ENCODE data around the gene C3orf22.

C3orf22 gene

DNA sequence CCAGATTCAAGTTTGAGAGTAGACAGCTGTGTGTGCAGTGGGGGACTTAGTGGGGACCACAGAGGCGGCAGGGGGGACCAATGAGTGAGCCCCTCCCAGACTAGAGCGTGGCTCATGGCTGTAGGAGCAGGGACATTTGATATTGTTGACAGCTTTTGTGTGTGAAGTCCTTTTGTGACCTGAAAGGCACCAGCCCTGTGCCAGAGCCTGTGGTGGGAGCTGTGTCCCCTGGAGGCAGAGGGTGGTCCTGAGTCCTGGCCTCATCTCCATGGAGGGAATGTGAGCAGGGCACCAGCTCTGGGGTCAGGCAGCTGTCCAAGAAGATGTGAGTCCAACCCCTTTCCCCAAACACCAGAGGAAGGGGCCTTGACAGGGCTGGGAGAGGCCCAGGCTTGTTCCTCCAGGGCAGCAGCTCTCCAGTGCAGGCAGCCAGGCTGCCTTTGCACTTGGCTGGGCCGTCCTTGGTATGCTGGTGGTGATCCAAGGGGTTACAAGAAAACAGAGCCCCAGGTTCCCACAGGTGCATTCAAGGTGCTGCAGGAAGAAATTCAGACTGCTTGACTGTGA lies 10.1 kb upstream of the C3orf22 start (continued):
- TF ChIP-seq, protein P1, sequence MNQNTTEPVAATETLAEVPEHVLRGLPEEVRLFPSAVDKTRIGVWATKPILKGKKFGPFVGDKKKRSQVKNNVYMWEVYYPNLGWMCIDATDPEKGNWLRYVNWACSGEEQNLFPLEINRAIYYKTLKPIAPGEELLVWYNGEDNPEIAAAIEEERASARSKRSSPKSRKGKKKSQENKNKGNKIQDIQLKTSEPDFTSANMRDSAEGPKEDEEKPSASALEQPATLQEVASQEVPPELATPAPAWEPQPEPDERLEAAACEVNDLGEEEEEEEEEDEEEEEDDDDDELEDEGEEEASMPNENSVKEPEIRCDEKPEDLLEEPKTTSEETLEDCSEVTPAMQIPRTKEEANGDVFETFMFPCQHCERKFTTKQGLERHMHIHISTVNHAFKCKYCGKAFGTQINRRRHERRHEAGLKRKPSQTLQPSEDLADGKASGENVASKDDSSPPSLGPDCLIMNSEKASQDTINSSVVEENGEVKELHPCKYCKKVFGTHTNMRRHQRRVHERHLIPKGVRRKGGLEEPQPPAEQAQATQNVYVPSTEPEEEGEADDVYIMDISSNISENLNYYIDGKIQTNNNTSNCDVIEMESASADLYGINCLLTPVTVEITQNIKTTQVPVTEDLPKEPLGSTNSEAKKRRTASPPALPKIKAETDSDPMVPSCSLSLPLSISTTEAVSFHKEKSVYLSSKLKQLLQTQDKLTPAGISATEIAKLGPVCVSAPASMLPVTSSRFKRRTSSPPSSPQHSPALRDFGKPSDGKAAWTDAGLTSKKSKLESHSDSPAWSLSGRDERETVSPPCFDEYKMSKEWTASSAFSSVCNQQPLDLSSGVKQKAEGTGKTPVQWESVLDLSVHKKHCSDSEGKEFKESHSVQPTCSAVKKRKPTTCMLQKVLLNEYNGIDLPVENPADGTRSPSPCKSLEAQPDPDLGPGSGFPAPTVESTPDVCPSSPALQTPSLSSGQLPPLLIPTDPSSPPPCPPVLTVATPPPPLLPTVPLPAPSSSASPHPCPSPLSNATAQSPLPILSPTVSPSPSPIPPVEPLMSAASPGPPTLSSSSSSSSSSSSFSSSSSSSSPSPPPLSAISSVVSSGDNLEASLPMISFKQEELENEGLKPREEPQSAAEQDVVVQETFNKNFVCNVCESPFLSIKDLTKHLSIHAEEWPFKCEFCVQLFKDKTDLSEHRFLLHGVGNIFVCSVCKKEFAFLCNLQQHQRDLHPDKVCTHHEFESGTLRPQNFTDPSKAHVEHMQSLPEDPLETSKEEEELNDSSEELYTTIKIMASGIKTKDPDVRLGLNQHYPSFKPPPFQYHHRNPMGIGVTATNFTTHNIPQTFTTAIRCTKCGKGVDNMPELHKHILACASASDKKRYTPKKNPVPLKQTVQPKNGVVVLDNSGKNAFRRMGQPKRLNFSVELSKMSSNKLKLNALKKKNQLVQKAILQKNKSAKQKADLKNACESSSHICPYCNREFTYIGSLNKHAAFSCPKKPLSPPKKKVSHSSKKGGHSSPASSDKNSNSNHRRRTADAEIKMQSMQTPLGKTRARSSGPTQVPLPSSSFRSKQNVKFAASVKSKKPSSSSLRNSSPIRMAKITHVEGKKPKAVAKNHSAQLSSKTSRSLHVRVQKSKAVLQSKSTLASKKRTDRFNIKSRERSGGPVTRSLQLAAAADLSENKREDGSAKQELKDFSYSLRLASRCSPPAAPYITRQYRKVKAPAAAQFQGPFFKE (tag by site-specific recombination; IDR thresholded peaks at IDR 0.05; ENCODE audit: borderline replicate concordance), result no peak
- TF ChIP-seq, protein P2, sequence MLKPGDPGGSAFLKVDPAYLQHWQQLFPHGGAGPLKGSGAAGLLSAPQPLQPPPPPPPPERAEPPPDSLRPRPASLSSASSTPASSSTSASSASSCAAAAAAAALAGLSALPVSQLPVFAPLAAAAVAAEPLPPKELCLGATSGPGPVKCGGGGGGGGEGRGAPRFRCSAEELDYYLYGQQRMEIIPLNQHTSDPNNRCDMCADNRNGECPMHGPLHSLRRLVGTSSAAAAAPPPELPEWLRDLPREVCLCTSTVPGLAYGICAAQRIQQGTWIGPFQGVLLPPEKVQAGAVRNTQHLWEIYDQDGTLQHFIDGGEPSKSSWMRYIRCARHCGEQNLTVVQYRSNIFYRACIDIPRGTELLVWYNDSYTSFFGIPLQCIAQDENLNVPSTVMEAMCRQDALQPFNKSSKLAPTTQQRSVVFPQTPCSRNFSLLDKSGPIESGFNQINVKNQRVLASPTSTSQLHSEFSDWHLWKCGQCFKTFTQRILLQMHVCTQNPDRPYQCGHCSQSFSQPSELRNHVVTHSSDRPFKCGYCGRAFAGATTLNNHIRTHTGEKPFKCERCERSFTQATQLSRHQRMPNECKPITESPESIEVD (tag by site-specific recombination; IDR thresholded peaks at IDR 0.05), result no peak
- TF ChIP-seq, protein P3, sequence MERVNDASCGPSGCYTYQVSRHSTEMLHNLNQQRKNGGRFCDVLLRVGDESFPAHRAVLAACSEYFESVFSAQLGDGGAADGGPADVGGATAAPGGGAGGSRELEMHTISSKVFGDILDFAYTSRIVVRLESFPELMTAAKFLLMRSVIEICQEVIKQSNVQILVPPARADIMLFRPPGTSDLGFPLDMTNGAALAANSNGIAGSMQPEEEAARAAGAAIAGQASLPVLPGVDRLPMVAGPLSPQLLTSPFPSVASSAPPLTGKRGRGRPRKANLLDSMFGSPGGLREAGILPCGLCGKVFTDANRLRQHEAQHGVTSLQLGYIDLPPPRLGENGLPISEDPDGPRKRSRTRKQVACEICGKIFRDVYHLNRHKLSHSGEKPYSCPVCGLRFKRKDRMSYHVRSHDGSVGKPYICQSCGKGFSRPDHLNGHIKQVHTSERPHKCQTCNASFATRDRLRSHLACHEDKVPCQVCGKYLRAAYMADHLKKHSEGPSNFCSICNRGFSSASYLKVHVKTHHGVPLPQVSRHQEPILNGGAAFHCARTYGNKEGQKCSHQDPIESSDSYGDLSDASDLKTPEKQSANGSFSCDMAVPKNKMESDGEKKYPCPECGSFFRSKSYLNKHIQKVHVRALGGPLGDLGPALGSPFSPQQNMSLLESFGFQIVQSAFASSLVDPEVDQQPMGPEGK (tag by site-specific recombination; IDR thresholded peaks at IDR 0.05), result no peak
- TF ChIP-seq, protein P4, sequence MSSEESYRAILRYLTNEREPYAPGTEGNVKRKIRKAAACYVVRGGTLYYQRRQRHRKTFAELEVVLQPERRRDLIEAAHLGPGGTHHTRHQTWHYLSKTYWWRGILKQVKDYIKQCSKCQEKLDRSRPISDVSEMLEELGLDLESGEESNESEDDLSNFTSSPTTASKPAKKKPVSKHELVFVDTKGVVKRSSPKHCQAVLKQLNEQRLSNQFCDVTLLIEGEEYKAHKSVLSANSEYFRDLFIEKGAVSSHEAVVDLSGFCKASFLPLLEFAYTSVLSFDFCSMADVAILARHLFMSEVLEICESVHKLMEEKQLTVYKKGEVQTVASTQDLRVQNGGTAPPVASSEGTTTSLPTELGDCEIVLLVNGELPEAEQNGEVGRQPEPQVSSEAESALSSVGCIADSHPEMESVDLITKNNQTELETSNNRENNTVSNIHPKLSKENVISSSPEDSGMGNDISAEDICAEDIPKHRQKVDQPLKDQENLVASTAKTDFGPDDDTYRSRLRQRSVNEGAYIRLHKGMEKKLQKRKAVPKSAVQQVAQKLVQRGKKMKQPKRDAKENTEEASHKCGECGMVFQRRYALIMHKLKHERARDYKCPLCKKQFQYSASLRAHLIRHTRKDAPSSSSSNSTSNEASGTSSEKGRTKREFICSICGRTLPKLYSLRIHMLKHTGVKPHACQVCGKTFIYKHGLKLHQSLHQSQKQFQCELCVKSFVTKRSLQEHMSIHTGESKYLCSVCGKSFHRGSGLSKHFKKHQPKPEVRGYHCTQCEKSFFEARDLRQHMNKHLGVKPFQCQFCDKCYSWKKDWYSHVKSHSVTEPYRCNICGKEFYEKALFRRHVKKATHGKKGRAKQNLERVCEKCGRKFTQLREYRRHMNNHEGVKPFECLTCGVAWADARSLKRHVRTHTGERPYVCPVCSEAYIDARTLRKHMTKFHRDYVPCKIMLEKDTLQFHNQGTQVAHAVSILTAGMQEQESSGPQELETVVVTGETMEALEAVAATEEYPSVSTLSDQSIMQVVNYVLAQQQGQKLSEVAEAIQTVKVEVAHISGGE (tag by site-specific recombination; conservative IDR thresholded peaks at IDR 0.05; ENCODE audit: low read depth), result no peak
- TF ChIP-seq MYNN (tag by site-specific recombination; IDR thresholded peaks at IDR 0.05; ENCODE audit: borderline replicate concordance) (no peak), ZNF138 (tag by site-specific recombination; IDR thresholded peaks at IDR 0.05; ENCODE audit: borderline replicate concordance) (no peak)
- TF ChIP-seq, protein P5, sequence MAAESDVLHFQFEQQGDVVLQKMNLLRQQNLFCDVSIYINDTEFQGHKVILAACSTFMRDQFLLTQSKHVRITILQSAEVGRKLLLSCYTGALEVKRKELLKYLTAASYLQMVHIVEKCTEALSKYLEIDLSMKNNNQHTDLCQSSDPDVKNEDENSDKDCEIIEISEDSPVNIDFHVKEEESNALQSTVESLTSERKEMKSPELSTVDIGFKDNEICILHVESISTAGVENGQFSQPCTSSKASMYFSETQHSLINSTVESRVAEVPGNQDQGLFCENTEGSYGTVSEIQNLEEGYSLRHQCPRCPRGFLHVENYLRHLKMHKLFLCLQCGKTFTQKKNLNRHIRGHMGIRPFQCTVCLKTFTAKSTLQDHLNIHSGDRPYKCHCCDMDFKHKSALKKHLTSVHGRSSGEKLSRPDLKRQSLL (tag by site-specific recombination; IDR thresholded peaks at IDR 0.05), result no peak

DNA sequence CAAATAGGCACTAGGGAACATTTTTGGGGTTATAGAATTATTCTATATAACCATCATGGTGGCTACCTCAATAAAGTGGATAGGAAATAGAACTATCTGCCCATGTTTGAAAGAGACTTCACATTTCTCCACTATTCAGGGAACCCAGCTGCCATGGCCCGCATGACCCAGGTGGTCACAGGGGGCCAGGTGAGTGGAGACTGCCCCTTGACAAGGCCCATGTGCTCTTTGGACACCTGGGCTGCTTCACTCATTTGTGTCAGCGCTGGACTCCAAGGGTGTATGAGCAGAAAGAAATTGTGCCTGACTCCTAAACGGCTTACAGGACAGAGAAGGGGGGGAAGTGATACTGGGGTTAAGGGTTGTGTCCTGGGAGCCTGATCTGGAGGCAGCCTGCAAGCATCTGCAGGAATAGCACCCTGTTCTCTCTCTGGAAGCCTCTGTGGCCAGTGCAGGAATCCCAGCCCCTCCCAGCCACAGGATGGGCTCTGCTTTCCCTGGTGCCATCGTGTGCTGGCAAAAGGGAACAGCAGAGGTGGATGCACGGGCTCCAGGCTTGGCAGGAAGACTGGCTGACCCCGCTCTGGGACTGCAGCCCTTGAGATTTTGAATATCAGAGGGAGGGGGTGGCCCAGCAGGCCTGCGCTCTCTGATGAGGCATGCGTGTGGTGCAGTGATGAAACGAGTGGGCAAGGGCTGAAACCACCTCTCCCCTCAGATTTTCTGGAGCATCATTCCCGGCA lies 9.1 kb upstream of the C3orf22 start:
- Histone ChIP-seq H3K4me3 (ENCODE audit: low read depth, low read length) (no peak overlapping the region), H3K27ac (ENCODE audit: extremely low read depth, low read depth, low read length) (no peak overlapping the region), H3K4me1 (ENCODE audit: control insufficient read depth, insufficient read depth, low read length) (no peaks in the 10 kb centered on the region), H3K36me3 (ENCODE audit: control insufficient read depth in 2 of 2, insufficient read depth in 1 of 2, low read length in 2 of 2) (no peaks in the 10 kb centered on the region), H3K9me3 (ENCODE audit: control insufficient read depth, insufficient read depth, low read depth, low read length) (no peaks in the 10 kb centered on the region)
- POLR2A ChIA-PET, result no interaction called here
- CTCF ChIA-PET, result no interaction called here
- TF ChIP-seq ZNF19 (tag by site-specific recombination; IDR thresholded peaks at IDR 0.05; ENCODE audit: low read depth) (no peak), IKZF3 (tag by site-specific recombination; IDR thresholded peaks at IDR 0.05) (no peak), OVOL3 (tag by site-specific recombination; IDR thresholded peaks at IDR 0.05) (no peak), ZNF600 (tag by site-specific recombination; IDR thresholded peaks at IDR 0.05) (no peak), BCL11B (tag by site-specific recombination; IDR thresholded peaks at IDR 0.05; ENCODE audit: low read depth) (no peak), ZNF394 (tag by site-specific recombination; IDR thresholded peaks at IDR 0.05; ENCODE audit: borderline replicate concordance) (no peak), SP7 (tag by site-specific recombination; IDR thresholded peaks at IDR 0.05) (no peak), ZNF548 (tag by site-specific recombination; IDR thresholded peaks at IDR 0.05) (no peak), ZNF626 (tag by site-specific recombination; IDR thresholded peaks at IDR 0.05) (no peak), TCF7L2 (IDR thresholded peaks at IDR 0.05; ENCODE audit: borderline replicate concordance, low read depth, low read length) (no peak), ZNF133 (tag by site-specific recombination; IDR thresholded peaks at IDR 0.05) (no peak)
- TF ChIP-seq, protein P6, sequence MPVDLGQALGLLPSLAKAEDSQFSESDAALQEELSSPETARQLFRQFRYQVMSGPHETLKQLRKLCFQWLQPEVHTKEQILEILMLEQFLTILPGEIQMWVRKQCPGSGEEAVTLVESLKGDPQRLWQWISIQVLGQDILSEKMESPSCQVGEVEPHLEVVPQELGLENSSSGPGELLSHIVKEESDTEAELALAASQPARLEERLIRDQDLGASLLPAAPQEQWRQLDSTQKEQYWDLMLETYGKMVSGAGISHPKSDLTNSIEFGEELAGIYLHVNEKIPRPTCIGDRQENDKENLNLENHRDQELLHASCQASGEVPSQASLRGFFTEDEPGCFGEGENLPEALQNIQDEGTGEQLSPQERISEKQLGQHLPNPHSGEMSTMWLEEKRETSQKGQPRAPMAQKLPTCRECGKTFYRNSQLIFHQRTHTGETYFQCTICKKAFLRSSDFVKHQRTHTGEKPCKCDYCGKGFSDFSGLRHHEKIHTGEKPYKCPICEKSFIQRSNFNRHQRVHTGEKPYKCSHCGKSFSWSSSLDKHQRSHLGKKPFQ (tag by site-specific recombination; IDR thresholded peaks at IDR 0.05), result no peak
